Measurements from ENCODE around the gene ELFN1.
"Not testable (repeated sequence)": the region's sequence is repeated elsewhere in the genome, so short reads cannot be mapped to it uniquely, and the experiment has no call there.

Gene ELFN1

GRCh38 chr7:1712907-1713501 is 42.9 kb downstream of the ELFN1 start:
- DNase-seq, result no peak

DNA sequence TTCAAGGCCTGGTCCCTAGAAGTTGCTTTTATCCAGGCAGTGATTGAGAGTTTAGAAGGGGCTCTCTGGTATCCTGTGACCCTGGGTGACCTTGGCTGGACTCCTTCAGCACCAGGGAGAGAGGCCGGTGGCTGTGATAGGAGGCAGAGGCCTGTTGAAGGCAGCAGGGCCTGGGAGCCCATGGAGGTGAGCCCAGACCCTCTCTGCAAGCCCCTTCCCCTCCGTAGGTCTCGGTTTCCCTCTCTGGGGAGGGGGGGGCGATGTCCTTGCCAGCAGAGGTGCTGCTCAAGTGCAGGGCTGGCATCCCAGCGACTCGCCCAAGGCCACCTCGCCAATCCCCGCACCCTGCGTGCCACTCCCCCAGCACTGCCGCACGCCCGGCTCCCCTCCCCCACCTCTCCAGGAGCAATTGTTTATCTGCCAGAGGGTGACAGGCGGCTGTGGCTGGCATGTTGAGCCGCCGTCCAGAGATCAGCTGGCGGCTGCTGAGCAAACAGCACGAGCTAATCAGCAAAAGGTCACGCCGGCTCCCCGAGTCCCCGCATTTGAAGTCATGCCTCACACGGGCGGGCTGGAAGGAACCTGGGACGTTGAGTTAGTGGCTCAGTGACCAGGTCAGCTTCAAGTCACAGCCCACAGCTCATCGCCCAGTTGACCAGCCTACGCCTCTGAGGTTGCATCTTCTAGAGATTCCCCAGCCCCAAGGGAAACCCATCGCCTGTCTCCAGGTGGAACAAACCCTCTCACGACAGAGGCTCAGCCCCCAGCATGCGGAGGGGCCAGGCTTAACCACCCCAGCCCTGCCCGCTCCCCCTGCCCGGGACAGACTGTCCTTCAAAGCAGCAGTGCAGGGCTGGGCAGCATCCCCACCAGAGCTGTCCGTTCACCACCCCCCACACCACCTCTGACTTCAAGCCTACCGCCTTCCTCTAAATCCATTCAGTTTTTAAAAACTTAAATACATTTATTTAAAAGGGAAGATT is 43.7 kb downstream of the ELFN1 start:
- DNase-seq, result no peak

DNA sequence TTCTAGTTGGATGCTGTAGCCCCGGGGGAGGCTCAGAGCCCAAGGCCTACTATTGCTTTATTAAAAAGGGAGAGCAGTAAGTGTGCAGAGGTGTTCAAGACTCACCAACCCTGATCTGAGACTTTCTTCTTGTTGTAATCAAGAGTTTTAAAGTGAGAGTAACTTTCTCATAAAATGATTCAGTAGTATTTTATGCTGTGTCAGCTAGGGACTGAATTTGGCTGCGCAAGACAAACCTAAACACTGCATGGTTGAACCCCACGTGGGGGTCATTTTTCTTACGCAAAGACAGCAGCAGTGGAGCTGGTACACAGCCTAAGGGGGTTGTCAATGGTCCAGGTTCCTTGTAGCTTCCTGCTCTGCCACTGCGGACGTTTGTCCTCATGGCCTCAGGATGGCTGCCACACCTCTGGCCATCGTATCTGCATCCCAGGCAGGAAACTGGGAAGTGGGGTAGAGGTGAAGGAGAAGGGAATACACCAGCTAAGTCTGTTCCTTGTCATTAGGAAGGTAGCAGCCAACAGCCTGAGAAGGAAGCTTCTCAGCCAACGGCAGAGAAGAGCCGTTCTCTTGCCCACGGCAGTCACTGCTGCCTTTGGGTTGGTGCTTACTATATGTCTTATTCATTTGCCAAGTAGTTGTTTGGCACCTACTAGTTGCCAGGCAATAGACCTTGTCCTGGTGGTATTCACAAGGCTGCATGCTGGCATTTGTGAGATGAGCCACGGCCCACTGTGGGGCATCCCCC is 44.7 kb downstream of the ELFN1 start:
- DNase-seq, result no peak

- DNase-seq, result no peak
Observed at GRCh38 chr7:1715331-1715625, 45.2 kb downstream of the ELFN1 start.

- no peak for DNase-seq
Observed at GRCh38 chr7:1715671-1716074, 45.6 kb downstream of the ELFN1 start.

DNA sequence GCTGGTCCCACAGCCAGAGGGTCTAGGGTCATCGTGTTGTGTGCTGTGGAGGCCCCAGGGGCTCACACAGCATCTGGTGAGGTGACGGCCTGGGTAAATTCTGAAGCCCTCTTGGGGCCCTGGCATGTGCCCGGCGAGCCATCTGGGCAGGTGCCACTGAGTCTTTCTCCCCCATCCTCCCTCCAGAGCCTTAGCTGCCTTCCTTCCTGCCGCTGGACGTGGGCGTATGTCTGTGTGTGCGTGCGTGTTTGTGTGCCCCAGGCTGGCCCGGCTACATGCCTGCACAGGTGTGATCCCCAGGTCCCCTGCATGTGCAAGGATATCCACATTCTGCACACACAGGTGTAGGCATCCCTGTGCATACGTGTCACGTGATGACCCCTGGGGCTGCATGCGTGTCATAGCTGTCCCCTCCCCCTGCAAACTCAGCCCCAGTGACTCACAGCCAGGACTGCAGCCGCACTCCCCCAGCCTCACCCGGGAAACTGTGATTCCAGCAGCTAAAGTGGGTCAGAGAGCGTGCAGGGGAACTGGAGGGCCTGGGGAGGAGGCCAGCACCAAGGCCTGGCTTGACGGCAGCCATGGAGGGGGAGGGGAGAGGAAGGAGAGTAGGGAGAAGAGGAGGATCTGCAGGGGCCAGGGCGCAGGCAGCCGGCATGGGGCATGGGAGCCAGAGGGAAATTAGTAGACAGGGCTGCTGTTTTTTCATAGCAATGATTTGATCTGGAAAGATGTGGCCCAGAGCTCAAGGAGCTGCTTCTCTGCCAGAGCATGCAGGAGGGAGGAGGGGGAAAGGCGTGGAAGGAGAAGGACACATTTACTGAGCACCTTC is 46.4 kb downstream of the ELFN1 start:
- no peak for DNase-seq

GRCh38 chr7:1717095-1717483 is 47.0 kb downstream of the ELFN1 start:
- no peak for DNase-seq

- no peak for DNase-seq
Observed at GRCh38 chr7:1717903-1718676, 48.0 kb downstream of the ELFN1 start.

- DNase-seq, result not testable (repeated sequence)
Observed at GRCh38 chr7:1718850-1719249, 48.8 kb downstream of the ELFN1 start.

DNA sequence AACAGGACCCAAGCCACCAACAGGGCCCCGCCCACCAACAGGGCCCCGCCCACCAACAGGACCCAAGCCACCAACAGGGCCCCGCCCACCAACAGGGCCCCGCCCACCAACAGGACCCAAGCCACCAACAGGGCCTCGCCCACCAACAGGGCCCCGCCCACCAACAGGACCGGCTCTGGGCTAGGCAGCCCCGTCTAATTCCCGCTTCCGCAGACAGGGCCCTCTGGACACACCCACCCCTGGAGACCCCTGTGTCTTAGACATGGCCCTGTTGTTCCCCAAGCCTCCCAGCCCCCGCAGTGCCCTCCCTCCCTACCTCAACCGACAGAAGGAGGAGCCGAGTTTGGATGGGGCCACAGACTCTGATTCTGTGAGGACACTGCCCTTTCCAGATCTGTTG is 49.2 kb downstream of the ELFN1 start:
- DNase-seq, result not testable (repeated sequence)

- DNase-seq, result no peak
Observed at GRCh38 chr7:1719913-1720312, 49.8 kb downstream of the ELFN1 start.

DNA sequence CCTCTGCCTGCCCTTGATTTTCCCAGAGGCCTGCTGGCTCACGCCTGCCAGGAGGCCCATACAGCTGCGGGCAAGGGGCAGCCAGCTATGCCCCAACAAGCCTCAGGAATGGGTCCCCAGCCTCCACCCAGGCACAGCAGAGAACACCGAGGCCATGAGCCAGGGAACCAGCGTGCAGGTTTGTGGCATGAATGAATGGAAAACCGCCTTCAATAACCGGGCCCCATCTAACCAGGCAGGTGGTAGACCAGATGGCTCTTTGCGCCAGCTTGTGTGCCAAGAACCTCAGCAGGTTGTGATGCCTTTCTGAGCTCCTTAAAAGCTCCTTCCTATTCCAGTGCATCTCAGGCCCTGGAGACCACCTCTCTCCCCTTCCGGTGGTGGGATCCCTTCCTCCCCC is 50.2 kb downstream of the ELFN1 start:
- DNase-seq, result no peak

DNA sequence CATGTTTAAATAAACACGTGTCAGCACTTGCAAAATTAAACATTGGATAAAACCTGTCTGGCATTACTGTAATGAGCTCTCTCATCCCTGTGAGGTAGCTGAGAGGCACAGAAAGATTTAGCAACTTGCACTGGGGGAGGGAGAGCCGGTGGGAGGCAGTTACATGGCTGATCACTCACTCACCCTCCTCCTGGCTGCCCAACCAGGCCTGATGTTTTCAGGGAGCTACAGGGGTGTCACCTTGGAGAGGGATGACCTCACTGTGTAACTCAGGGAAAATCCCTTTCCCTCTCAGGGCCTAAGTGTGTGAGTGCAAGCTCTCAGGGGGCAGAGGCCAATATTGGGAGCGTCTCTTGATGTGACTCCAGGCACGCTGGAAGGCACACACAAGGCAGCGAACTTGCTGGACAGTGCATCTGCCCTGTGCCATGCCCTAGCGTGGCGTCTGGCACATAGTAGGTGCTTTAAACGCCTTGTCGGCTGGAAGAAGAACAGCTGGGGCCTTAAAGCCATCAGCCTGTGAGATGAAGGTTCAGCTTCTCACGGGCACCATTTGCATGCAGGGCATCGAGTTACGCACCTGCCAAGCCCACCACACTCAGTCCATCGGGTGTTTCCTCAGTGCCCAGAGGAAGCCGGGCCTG is 51.1 kb downstream of the ELFN1 start:
- DNase-seq, result no peak

GRCh38 chr7:1723254-1723653 is 53.2 kb downstream of the ELFN1 start:
- no peak for DNase-seq

DNA sequence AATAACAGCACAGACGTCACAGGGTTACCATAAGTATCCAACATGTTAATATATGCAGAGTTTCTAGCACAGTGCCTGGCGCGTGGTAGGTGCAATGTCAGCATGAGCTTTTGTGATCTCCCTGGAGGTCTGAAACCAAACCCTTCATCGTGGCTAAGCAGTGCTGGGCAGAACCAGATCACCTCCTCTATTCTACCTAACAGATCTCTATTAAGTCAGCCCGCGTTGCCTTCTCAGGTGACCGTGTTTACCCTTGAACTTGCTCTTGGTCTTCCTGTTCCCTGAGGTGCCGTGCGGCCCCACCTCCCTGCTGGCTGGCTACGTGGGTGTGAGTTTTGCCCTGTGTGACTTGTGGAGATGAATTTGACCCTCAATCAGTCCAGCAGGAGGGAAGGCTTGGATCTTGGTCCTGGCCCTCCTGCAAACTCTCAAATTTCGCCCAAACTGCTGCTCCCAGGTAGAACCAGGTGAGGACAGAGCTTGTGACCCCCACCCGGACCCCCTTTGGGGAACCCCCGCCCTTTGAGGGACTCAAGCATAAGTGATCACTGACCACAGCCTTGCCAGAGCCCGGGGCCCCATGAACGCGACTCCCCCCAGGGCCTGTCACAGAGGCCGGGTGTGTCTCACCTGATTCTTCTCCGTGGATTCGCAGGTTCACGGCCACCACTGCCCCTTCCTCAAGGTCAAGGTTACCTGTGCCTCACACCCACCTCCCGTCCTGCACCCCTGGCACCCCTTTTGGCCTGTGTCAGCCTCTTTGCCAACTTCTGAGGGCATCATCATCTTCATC is 54.2 kb downstream of the ELFN1 start:
- DNase-seq, result no peak

GRCh38 chr7:1725199-1725690 is 55.2 kb downstream of the ELFN1 start:
- no peak for DNase-seq

- DNase-seq, result no peak
Observed at GRCh38 chr7:1725766-1726630, 55.9 kb downstream of the ELFN1 start.

GRCh38 chr7:1727079-1727478 is 57.0 kb downstream of the ELFN1 start:
- DNase-seq, result no peak

- no peak for DNase-seq
Observed at GRCh38 chr7:1727812-1728570, 57.9 kb downstream of the ELFN1 start.
